ENCODE results near the gene NEGR1. TPM values are rescaled to one million over a fixed set of nuclear protein-coding genes. Genes with fewer than 3 reads are reported as not detected.

The NEGR1 gene
- total RNA-seq, 1 experiment from 2014 or later, result 4.1 TPM

- no TSS peak for BruUV-seq (replicated peaks)
- peaks cover 4% of the 10 kb centered on the region for H3K4me1 Mint-ChIP-seq (ENCODE audit: insufficient read depth, unreplicated experiment)
- H3K9me3 Mint-ChIP-seq (ENCODE audit: unreplicated experiment), result no peaks in the 10 kb centered on the region
These were observed 279.2 kb downstream of the NEGR1 start for GRCh38 chr1:72003092-72003491.

GRCh38 chr1:72000809-72001208 is 281.5 kb downstream of the NEGR1 start:
- no peaks in the 10 kb centered on the region for H3K27me3 Mint-ChIP-seq (ENCODE audit: insufficient read depth, unreplicated experiment)
- DNase-seq (ENCODE audit: unreplicated experiment), result peak; percentile 15

More at GRCh38 chr1:72003092-72003491, 279.2 kb downstream of the NEGR1 start:
- Mint-ChIP-seq H3K27me3 (ENCODE audit: insufficient read depth, unreplicated experiment) (no peaks in the 10 kb centered on the region), H3K36me3 (ENCODE audit: insufficient read depth, unreplicated experiment) (no peaks in the 10 kb centered on the region), H3K27ac (ENCODE audit: low read depth, unreplicated experiment) (no peak overlapping the region), H3K4me3 (ENCODE audit: unreplicated experiment) (no peak overlapping the region)
- ChIA-PET CTCF (no interaction called here), POLR2A (interaction anchor here (0.6 kb wide), 1 partner anchor 33 kb away, joined by 3 read pairs; no protein-coding TSS in a partner anchor)
- no peak for TF ChIP-seq CTCF (IDR thresholded peaks at IDR 0.05; ENCODE audit: unreplicated experiment)
- no peak for DNase-seq (ENCODE audit: unreplicated experiment)
- intact Hi-C loops (cut with micrococcal nuclease), result no loop called here

GRCh38 chr1:71994646-71995045 is 287.7 kb downstream of the NEGR1 start:
- POLR2A ChIA-PET, result no interaction called here
- no peaks in the 10 kb centered on the region for H3K27me3 Mint-ChIP-seq (ENCODE audit: insufficient read depth, unreplicated experiment)
- TF ChIP-seq CTCF (IDR thresholded peaks at IDR 0.05; ENCODE audit: unreplicated experiment), result no peak
- intact Hi-C loops (cut with micrococcal nuclease), result no loop called here
- H3K4me1 Mint-ChIP-seq (ENCODE audit: insufficient read depth, unreplicated experiment), result no peaks in the 10 kb centered on the region
- CTCF ChIA-PET, result no interaction called here
- no peak overlapping the region for H3K4me3 Mint-ChIP-seq (ENCODE audit: unreplicated experiment)
- no peaks in the 10 kb centered on the region for H3K9me3 Mint-ChIP-seq (ENCODE audit: unreplicated experiment)
- no peak for DNase-seq (ENCODE audit: unreplicated experiment)
- BruUV-seq (replicated peaks), result no TSS peak
- H3K36me3 Mint-ChIP-seq (ENCODE audit: insufficient read depth, unreplicated experiment), result no peaks in the 10 kb centered on the region
- no peak overlapping the region for H3K27ac Mint-ChIP-seq (ENCODE audit: low read depth, unreplicated experiment)

More at GRCh38 chr1:72000809-72001208, 281.5 kb downstream of the NEGR1 start:
- no TSS peak for BruUV-seq (replicated peaks)
- H3K9me3 Mint-ChIP-seq (ENCODE audit: unreplicated experiment), result no peaks in the 10 kb centered on the region
- peak overlapping the region; percentile 28 for H3K27ac Mint-ChIP-seq (ENCODE audit: low read depth, unreplicated experiment)
- H3K4me1 Mint-ChIP-seq (ENCODE audit: insufficient read depth, unreplicated experiment), result peaks cover 4% of the 10 kb centered on the region
- no peak for TF ChIP-seq CTCF (IDR thresholded peaks at IDR 0.05; ENCODE audit: unreplicated experiment)
- POLR2A ChIA-PET, result interaction anchor here (0.6 to 1.2 kb wide), 2 partner anchors 9 to 67 kb away, joined by 3 read pairs; no protein-coding TSS in a partner anchor
- H3K36me3 Mint-ChIP-seq (ENCODE audit: insufficient read depth, unreplicated experiment), result no peaks in the 10 kb centered on the region
- CTCF ChIA-PET, result no interaction called here
- intact Hi-C loops (cut with micrococcal nuclease), result no loop called here
- no peak overlapping the region for H3K4me3 Mint-ChIP-seq (ENCODE audit: unreplicated experiment)

- no peak overlapping the region for H3K27ac Mint-ChIP-seq (ENCODE audit: low read depth, unreplicated experiment)
- TF ChIP-seq CTCF (IDR thresholded peaks at IDR 0.05; ENCODE audit: unreplicated experiment), result no peak
These were observed 295.2 kb downstream of the NEGR1 start for GRCh38 chr1:71987181-71987580.

More at GRCh38 chr1:71987181-71987580, 295.2 kb downstream of the NEGR1 start:
- no peaks in the 10 kb centered on the region for H3K4me1 Mint-ChIP-seq (ENCODE audit: insufficient read depth, unreplicated experiment)
- H3K4me3 Mint-ChIP-seq (ENCODE audit: unreplicated experiment), result no peak overlapping the region
- no peak for DNase-seq (ENCODE audit: unreplicated experiment)
- intact Hi-C loops (cut with micrococcal nuclease), result no loop called here
- POLR2A ChIA-PET, result no interaction called here
- H3K36me3 Mint-ChIP-seq (ENCODE audit: insufficient read depth, unreplicated experiment), result no peaks in the 10 kb centered on the region
- BruUV-seq (replicated peaks), result no TSS peak
- H3K9me3 Mint-ChIP-seq (ENCODE audit: unreplicated experiment), result no peaks in the 10 kb centered on the region
- CTCF ChIA-PET, result no interaction called here
- H3K27me3 Mint-ChIP-seq (ENCODE audit: insufficient read depth, unreplicated experiment), result peaks cover 12% of the 10 kb centered on the region
